HEK293 (cell line): ENCODE measurements around the gene TRIM46.

Experiments
- GLIS1 ChIP-seq: fragments of 450-650 bp; formaldehyde crosslinking; IDR thresholded peaks from 2 replicates; pipeline ENCODE4 v1.5.1; 2016; ENCODE audit warnings: missing biosample characterization, missing genetic modification characterization
- KLF9 ChIP-seq: fragments of 450-650 bp; formaldehyde crosslinking; IDR thresholded peaks from 2 replicates; pipeline ENCODE4 v1.5.1; 2016; ENCODE audit warnings: missing biosample characterization, missing genetic modification characterization, low read depth
- RBAK ChIP-seq: fragments of 450-650 bp; formaldehyde crosslinking; IDR thresholded peaks from 2 replicates; pipeline ENCODE4 v1.5.1; 2016; ENCODE audit warnings: missing biosample characterization, missing genetic modification characterization
- TCF7L2 ChIP-seq: IDR thresholded peaks from 2 replicates; pipeline ENCODE4 v1.6.1; 2011; ENCODE audit warnings: low read depth, mild to moderate bottlenecking, inconsistent platforms, low read length, moderate library complexity, borderline replicate concordance
- ZBTB20 ChIP-seq: fragments of 450-650 bp; formaldehyde crosslinking; IDR thresholded peaks from 2 replicates; pipeline ENCODE4 v1.5.1; 2016; ENCODE audit warnings: missing biosample characterization, missing genetic modification characterization
- ZNF174 ChIP-seq: fragments of 450-650 bp; formaldehyde crosslinking; IDR thresholded peaks from 2 replicates; pipeline ENCODE4 v1.5.0; 2017; ENCODE audit warnings: missing biosample characterization, mild to moderate bottlenecking, missing genetic modification characterization
- ZNF350 ChIP-seq: fragments of 450-650 bp; formaldehyde crosslinking; IDR thresholded peaks from 2 replicates; pipeline ENCODE4 v1.5.0; 2017; ENCODE audit warnings: missing biosample characterization, mild to moderate bottlenecking, missing genetic modification characterization
- ZNF433 ChIP-seq: fragments of 450-650 bp; formaldehyde crosslinking; IDR thresholded peaks from 2 replicates; pipeline ENCODE4 v1.5.1; 2016; ENCODE audit warnings: missing biosample characterization, missing genetic modification characterization, low read depth
- ZNF501 ChIP-seq: fragments of 450-650 bp; formaldehyde crosslinking; IDR thresholded peaks from 2 replicates; pipeline ENCODE4 v1.5.1; 2016; ENCODE audit warnings: missing biosample characterization, missing genetic modification characterization
- ZNF510 ChIP-seq: fragments of 450-650 bp; formaldehyde crosslinking; IDR thresholded peaks from 2 replicates; pipeline ENCODE4 v1.5.1; 2018; ENCODE audit warnings: mild to moderate bottlenecking, missing genetic modification characterization, missing biosample characterization; ENCODE audit not compliant: insufficient replicate concordance
- ZNF623 ChIP-seq: fragments of 450-650 bp; formaldehyde crosslinking; IDR thresholded peaks from 2 replicates; pipeline ENCODE4 v1.5.1; 2016; ENCODE audit warnings: missing biosample characterization, missing genetic modification characterization
- ZNF670 ChIP-seq: fragments of 450-650 bp; formaldehyde crosslinking; IDR thresholded peaks from 2 replicates; pipeline ENCODE4 v1.5.1; 2016; ENCODE audit warnings: missing biosample characterization, missing genetic modification characterization, low read depth
- ZNF843 ChIP-seq: fragments of 450-650 bp; formaldehyde crosslinking; IDR thresholded peaks from 2 replicates; pipeline ENCODE4 v1.5.1; 2016; ENCODE audit warnings: missing biosample characterization, missing genetic modification characterization
- TF ChIP-seq, protein P1 (sequence below): fragments of 450-650 bp; formaldehyde crosslinking; IDR thresholded peaks from 2 replicates; pipeline ENCODE4 v1.5.1; 2016; ENCODE audit warnings: missing biosample characterization, missing genetic modification characterization
- TF ChIP-seq, protein P2 (sequence below): fragments of 450-650 bp; formaldehyde crosslinking; IDR thresholded peaks from 2 replicates; pipeline ENCODE4 v1.5.1; 2016; ENCODE audit warnings: missing biosample characterization, missing genetic modification characterization
- TF ChIP-seq, protein P3 (sequence below): fragments of 450-650 bp; formaldehyde crosslinking; IDR thresholded peaks from 2 replicates; pipeline ENCODE4 v1.5.1; 2016; ENCODE audit warnings: missing biosample characterization, missing genetic modification characterization
- TF ChIP-seq, protein P4 (sequence below): fragments of 450-650 bp; formaldehyde crosslinking; IDR thresholded peaks from 2 replicates; pipeline ENCODE4 v1.5.1; 2016; ENCODE audit warnings: missing biosample characterization, missing genetic modification characterization
- TF ChIP-seq, protein P5 (sequence below): fragments of 450-650 bp; formaldehyde crosslinking; IDR thresholded peaks from 2 replicates; pipeline ENCODE4 v1.5.1; 2017; ENCODE audit warnings: missing biosample characterization, mild to moderate bottlenecking, missing genetic modification characterization, moderate library complexity
- TF ChIP-seq, protein P6 (sequence below): fragments of 450-650 bp; formaldehyde crosslinking; IDR thresholded peaks from 2 replicates; pipeline ENCODE4 v1.5.1; 2016; ENCODE audit warnings: missing biosample characterization, missing genetic modification characterization, borderline replicate concordance
- TF ChIP-seq, protein P7 (sequence below): fragments of 450-650 bp; formaldehyde crosslinking; IDR thresholded peaks from 2 replicates; pipeline ENCODE4 v1.5.1; 2016; ENCODE audit warnings: missing biosample characterization, missing genetic modification characterization
- TF ChIP-seq, protein P8 (sequence below): fragments of 450-650 bp; formaldehyde crosslinking; IDR thresholded peaks from 2 replicates; pipeline ENCODE4 v1.5.1; 2016; ENCODE audit warnings: missing biosample characterization, missing genetic modification characterization

The TRIM46 gene

DNA sequence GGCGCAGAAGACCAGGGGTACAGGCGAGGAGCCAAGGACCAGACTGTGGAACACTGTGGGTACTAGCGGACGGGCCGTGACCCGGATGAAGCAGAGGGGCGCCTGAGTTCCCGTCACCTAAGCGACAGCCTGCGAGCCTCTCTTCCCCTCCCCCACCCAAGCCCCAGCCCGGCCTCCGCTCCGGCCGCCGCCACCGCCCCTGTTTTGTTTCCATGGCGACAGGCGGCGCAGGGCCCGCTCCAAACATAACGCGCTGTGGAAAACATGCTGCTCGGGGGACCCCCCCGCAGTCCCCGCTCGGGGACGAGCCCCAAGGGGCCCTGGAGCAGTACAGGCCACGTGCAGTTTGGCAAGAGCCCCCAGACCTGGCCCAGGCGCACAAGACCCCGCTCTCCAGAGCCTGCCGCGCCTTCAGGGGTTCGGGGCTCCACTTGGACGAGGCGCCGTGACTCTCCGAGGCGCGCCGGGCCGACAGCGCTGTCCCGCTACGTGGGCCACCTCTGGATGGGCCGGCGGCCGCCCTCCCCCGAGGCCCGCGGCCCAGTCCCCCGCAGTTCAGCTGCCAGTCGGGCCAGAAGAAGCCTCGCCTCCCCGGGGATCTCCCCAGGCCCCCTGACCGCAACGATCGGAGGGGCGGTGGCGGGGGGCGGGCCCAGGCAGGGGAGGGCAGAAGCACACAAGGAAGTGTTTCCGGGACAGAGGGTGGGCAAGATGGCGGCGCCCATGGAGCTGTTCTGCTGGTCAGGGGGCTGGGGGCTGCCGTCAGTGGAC is 35.1 kb downstream of the TRIM46 start, which contains the start of gene MTX1 (continued):
- TF ChIP-seq GLIS1 (tag by site-specific recombination): peak; percentile 96
- TF ChIP-seq ZNF510: no peak
- TF ChIP-seq ZNF350 (tag by site-specific recombination): no peak
- no peak for TF ChIP-seq RBAK (tag by site-specific recombination)
- TF ChIP-seq, protein P1, sequence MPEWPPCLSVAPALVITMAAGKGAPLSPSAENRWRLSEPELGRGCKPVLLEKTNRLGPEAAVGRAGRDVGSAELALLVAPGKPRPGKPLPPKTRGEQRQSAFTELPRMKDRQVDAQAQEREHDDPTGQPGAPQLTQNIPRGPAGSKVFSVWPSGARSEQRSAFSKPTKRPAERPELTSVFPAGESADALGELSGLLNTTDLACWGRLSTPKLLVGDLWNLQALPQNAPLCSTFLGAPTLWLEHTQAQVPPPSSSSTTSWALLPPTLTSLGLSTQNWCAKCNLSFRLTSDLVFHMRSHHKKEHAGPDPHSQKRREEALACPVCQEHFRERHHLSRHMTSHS (tag by site-specific recombination): no peak
- TF ChIP-seq, protein P2, sequence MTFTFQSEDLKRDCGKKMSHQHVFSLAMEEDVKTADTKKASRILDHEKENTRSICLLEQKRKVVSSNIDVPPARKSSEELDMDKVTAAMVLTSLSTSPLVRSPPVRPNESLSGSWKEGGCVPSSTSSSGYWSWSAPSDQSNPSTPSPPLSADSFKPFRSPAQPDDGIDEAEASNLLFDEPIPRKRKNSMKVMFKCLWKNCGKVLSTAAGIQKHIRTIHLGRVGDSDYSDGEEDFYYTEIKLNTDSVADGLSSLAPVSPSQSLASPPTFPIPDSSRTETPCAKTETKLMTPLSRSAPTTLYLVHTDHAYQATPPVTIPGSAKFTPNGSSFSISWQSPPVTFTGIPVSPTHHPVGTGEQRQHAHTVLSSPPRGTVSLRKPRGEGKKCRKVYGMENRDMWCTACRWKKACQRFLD (tag by site-specific recombination): no peak
- TF ChIP-seq, protein P3, sequence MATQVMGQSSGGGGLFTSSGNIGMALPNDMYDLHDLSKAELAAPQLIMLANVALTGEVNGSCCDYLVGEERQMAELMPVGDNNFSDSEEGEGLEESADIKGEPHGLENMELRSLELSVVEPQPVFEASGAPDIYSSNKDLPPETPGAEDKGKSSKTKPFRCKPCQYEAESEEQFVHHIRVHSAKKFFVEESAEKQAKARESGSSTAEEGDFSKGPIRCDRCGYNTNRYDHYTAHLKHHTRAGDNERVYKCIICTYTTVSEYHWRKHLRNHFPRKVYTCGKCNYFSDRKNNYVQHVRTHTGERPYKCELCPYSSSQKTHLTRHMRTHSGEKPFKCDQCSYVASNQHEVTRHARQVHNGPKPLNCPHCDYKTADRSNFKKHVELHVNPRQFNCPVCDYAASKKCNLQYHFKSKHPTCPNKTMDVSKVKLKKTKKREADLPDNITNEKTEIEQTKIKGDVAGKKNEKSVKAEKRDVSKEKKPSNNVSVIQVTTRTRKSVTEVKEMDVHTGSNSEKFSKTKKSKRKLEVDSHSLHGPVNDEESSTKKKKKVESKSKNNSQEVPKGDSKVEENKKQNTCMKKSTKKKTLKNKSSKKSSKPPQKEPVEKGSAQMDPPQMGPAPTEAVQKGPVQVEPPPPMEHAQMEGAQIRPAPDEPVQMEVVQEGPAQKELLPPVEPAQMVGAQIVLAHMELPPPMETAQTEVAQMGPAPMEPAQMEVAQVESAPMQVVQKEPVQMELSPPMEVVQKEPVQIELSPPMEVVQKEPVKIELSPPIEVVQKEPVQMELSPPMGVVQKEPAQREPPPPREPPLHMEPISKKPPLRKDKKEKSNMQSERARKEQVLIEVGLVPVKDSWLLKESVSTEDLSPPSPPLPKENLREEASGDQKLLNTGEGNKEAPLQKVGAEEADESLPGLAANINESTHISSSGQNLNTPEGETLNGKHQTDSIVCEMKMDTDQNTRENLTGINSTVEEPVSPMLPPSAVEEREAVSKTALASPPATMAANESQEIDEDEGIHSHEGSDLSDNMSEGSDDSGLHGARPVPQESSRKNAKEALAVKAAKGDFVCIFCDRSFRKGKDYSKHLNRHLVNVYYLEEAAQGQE: 0 out of 2 replicates have a peak, but pooled peaks have one; percentile 18
- TF ChIP-seq ZNF174 (tag by site-specific recombination): no peak
- peak; percentile 56 for TF ChIP-seq ZNF501 (tag by site-specific recombination)
- TF ChIP-seq ZNF670 (tag by site-specific recombination): no peak
- TF ChIP-seq, protein P4, sequence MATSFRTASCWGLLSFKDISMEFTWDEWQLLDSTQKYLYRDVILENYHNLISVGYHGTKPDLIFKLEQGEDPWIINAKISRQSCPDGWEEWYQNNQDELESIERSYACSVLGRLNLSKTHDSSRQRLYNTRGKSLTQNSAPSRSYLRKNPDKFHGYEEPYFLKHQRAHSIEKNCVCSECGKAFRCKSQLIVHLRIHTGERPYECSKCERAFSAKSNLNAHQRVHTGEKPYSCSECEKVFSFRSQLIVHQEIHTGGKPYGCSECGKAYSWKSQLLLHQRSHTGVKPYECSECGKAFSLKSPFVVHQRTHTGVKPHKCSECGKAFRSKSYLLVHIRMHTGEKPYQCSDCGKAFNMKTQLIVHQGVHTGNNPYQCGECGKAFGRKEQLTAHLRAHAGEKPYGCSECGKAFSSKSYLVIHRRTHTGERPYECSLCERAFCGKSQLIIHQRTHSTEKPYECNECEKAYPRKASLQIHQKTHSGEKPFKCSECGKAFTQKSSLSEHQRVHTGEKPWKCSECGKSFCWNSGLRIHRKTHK (tag by site-specific recombination): no peak
- TF ChIP-seq, protein P5, sequence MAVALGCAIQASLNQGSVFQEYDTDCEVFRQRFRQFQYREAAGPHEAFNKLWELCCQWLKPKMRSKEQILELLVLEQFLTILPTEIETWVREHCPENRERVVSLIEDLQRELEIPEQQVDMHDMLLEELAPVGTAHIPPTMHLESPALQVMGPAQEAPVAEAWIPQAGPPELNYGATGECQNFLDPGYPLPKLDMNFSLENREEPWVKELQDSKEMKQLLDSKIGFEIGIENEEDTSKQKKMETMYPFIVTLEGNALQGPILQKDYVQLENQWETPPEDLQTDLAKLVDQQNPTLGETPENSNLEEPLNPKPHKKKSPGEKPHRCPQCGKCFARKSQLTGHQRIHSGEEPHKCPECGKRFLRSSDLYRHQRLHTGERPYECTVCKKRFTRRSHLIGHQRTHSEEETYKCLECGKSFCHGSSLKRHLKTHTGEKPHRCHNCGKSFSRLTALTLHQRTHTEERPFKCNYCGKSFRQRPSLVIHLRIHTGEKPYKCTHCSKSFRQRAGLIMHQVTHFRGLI (tag by site-specific recombination): peak; percentile 31; the same call in 1 of the 2 replicates
- TF ChIP-seq, protein P6, sequence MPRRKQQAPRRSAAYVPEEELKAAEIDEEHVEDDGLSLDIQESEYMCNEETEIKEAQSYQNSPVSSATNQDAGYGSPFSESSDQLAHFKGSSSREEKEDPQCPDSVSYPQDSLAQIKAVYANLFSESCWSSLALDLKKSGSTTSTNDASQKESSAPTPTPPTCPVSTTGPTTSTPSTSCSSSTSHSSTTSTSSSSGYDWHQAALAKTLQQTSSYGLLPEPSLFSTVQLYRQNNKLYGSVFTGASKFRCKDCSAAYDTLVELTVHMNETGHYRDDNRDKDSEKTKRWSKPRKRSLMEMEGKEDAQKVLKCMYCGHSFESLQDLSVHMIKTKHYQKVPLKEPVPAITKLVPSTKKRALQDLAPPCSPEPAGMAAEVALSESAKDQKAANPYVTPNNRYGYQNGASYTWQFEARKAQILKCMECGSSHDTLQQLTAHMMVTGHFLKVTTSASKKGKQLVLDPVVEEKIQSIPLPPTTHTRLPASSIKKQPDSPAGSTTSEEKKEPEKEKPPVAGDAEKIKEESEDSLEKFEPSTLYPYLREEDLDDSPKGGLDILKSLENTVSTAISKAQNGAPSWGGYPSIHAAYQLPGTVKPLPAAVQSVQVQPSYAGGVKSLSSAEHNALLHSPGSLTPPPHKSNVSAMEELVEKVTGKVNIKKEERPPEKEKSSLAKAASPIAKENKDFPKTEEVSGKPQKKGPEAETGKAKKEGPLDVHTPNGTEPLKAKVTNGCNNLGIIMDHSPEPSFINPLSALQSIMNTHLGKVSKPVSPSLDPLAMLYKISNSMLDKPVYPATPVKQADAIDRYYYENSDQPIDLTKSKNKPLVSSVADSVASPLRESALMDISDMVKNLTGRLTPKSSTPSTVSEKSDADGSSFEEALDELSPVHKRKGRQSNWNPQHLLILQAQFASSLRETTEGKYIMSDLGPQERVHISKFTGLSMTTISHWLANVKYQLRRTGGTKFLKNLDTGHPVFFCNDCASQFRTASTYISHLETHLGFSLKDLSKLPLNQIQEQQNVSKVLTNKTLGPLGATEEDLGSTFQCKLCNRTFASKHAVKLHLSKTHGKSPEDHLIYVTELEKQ (tag by site-specific recombination): no peak
- TF ChIP-seq, protein P7, sequence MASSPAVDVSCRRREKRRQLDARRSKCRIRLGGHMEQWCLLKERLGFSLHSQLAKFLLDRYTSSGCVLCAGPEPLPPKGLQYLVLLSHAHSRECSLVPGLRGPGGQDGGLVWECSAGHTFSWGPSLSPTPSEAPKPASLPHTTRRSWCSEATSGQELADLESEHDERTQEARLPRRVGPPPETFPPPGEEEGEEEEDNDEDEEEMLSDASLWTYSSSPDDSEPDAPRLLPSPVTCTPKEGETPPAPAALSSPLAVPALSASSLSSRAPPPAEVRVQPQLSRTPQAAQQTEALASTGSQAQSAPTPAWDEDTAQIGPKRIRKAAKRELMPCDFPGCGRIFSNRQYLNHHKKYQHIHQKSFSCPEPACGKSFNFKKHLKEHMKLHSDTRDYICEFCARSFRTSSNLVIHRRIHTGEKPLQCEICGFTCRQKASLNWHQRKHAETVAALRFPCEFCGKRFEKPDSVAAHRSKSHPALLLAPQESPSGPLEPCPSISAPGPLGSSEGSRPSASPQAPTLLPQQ: peak; percentile 75; the same call in 1 of the 2 replicates
- TF ChIP-seq TCF7L2: no peak
- TF ChIP-seq, protein P8, sequence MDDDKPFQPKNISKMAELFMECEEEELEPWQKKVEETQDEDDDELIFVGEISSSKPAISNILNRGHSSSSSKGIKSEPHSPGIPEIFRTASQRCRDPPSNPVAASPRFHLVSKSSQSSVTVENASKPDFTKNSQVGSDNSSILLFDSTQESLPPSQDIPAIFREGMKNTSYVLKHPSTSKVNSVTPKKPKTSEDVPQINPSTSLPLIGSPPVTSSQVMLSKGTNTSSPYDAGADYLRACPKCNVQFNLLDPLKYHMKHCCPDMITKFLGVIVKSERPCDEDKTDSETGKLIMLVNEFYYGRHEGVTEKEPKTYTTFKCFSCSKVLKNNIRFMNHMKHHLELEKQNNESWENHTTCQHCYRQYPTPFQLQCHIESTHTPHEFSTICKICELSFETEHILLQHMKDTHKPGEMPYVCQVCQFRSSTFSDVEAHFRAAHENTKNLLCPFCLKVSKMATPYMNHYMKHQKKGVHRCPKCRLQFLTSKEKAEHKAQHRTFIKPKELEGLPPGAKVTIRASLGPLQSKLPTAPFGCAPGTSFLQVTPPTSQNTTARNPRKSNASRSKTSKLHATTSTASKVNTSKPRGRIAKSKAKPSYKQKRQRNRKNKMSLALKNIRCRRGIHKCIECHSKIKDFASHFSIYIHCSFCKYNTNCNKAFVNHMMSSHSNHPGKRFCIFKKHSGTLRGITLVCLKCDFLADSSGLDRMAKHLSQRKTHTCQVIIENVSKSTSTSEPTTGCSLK (tag by site-specific recombination): no peak
- TF ChIP-seq ZBTB20: peak; percentile 87
- TF ChIP-seq ZNF433: no peak
- TF ChIP-seq KLF9 (tag by site-specific recombination): peak; percentile 93
- no peak; the same call in 1 of the 2 replicates for TF ChIP-seq ZNF623 (tag by site-specific recombination)
- 0 out of 2 replicates have a peak, but pooled peaks have one; percentile 25 for TF ChIP-seq ZNF843 (tag by site-specific recombination)
